ENCODE data around the gene PURB. TPM values are rescaled to one million over a fixed set of nuclear protein-coding genes. Genes with fewer than 3 reads are reported as not detected.
"Not testable (repeated sequence)": the region's sequence is repeated elsewhere in the genome, so short reads cannot be mapped to it uniquely, and the experiment has no call there.

PURB gene
- 10 to 100 TPM; 13.1 to 26.2 (median 20.4) TPM for total RNA-seq

DNA sequence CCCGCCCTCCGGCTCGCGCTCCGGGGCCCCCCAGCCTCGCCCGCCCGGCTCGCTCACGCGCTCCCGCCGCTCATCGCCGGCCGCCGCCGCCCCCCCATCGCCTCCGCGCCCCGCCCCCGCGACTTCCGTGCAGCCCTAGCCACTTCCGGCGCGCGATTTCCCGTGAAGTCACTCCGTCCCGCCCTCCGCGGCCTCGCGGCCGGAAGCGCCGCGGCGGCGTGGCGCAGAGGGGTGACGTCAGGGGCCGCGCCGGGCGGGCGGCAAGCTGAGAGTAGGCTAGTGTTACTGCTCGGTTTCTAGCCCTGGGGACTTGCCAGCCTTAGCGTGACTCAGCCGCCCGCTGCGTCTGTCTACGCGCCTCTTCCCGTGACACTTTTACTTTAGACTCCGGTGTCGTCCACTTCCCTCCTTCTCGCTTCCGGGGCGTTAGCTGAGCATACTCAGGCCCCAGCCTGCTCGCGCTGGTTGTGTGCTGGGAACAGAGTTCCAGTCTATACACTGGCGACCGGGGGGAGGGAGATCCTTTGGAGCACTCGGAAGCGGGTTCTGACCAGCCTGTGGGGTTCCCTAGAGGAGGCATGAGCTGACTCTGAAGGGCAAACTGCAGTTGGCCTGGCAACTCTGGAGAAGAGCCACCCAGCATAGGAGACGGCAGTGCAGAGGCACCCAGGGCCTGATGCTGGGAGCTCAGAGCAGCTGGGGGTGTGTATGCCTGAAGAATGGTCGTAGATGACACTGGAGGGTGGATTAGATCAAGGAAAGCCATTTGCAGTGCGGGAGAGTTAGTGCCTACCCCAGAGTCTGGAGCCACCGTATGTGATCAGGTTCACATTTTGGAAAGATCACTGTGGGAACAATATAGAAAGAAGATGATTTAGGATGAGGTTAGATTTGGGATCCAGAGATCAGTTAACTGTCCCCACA, at the start of gene PURB:
PURB (minus strand) TSS at position 137 of the 924 bp plus-strand sequence. CDS start 182 bp downstream, outside the sequence.
- Histone ChIP-seq H3K4me1 (peaks cover 16 to 48% (median 43%) of the 10 kb centered on the region in 4 donors), H3K27ac (peak within 1 kb of the TSS; percentile 98 to 100 (median 98)), H3K4me3 (peak within 1 kb of the TSS; percentile 82 to 97 (median 89)), H3K27me3 (no peaks in the 10 kb centered on the region), H3K36me3 (no peaks in the 10 kb centered on the region), H3K9me3 (no peaks in the 10 kb centered on the region)
- DNase-seq = peak; percentile 96
- intact Hi-C loops (cut with DNase I; ENCODE audit: low total_unique reads) = loop anchor here (2.0 kb wide), 1 partner anchor 37 kb away; the partner anchor contains the start of gene H2AZ2
- in situ Hi-C loops (cut with MboI; ENCODE audit: low pct_ligation_motif_present in 1 of 4, low pct_unique_long_range_greater_than_20kb in 1 of 4, low sequenced_read_pairs in 3 of 4) = no loop called here
- WGBS, 2 donors (ENCODE audit: low coverage in 1 of 2) = 1 to 13% methylated on average over 3 to 46 of the region's 72 CpGs
- TF ChIP-seq POLR2A (IDR thresholded peaks at IDR 0.05) = peak; percentile 96
- TF ChIP-seq POLR2AphosphoS5 (IDR thresholded peaks at IDR 0.05) = peak; percentile 94 to 98 (median 97)
- TF ChIP-seq EP300 (IDR thresholded peaks at IDR 0.05; ENCODE audit: low read depth) = peak; percentile 30
- TF ChIP-seq, protein P1, sequence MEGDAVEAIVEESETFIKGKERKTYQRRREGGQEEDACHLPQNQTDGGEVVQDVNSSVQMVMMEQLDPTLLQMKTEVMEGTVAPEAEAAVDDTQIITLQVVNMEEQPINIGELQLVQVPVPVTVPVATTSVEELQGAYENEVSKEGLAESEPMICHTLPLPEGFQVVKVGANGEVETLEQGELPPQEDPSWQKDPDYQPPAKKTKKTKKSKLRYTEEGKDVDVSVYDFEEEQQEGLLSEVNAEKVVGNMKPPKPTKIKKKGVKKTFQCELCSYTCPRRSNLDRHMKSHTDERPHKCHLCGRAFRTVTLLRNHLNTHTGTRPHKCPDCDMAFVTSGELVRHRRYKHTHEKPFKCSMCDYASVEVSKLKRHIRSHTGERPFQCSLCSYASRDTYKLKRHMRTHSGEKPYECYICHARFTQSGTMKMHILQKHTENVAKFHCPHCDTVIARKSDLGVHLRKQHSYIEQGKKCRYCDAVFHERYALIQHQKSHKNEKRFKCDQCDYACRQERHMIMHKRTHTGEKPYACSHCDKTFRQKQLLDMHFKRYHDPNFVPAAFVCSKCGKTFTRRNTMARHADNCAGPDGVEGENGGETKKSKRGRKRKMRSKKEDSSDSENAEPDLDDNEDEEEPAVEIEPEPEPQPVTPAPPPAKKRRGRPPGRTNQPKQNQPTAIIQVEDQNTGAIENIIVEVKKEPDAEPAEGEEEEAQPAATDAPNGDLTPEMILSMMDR (IDR thresholded peaks at IDR 0.05) = no peak

DNA sequence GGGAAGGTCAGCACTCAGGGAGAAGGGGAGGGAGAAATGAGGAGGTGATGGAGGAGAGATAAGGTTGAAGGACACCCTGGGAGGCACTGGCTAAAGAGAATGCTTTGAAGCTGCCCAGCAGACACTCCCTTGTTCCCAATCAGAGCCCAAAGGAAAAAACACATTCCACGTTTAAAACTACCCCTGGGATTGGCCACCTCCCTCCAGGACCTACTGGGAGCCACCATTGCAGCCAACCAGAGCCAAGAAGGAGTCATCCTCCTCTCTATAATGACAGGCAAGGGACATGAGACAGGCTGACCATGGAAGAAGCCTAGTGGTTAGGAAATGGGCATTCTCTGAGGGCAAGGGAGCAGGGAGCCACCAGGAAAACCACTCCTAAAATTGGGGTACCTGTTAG, 49.7 kb upstream of the PURB start:
- H3K36me3 ChIP-seq = no peaks in the 10 kb centered on the region
- H3K27ac ChIP-seq = no peak overlapping the region
- no peaks in the 10 kb centered on the region for H3K4me1 ChIP-seq
- no peak for DNase-seq
- TF ChIP-seq POLR2AphosphoS5 (IDR thresholded peaks at IDR 0.05) = no peak
- no peak for TF ChIP-seq POLR2A (IDR thresholded peaks at IDR 0.05)
- TF ChIP-seq, protein P1 (IDR thresholded peaks at IDR 0.05) = no peak
- no peak for TF ChIP-seq EP300 (IDR thresholded peaks at IDR 0.05; ENCODE audit: low read depth)
- 9% methylated on average over 1 of the region's 1 CpG; no CpG with 5 or more reads in 1 of the 2 donors for WGBS, 2 donors (ENCODE audit: low coverage in 1 of 2)
- in situ Hi-C loops (cut with MboI; ENCODE audit: low pct_ligation_motif_present in 1 of 4, low pct_unique_long_range_greater_than_20kb in 1 of 4, low sequenced_read_pairs in 3 of 4) = no loop called here
- peaks cover 9% of the 10 kb centered on the region for H3K27me3 ChIP-seq
- no peak overlapping the region for H3K4me3 ChIP-seq
- no peaks in the 10 kb centered on the region for H3K9me3 ChIP-seq
- intact Hi-C loops (cut with DNase I; ENCODE audit: low total_unique reads) = loop anchor here (5.0 kb wide), 1 partner anchor 512 kb away; no protein-coding TSS in a partner anchor

DNA sequence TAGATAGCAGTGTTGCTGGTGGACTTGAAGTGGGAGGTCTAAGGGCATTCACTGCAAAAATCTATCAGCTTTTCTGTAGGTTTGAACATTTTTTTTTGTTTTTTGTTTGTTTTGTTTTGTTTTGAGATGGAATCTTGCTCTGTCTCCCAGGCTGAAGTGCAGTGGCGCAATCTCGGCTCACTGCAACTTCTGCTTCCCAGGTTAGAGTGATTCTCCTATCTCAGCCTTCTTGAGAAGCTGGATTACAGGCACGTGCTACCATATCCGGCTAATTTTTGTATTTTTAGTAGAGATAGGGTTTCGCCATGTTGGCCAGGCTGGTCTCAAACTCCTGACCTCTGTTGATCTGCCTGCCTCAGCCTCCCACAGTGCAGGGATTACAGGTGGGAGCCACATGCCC, 49.2 kb upstream of the PURB start:
- H3K9me3 ChIP-seq; H3K27ac ChIP-seq; H3K4me3 ChIP-seq; H3K27me3 ChIP-seq; intact Hi-C loops (cut with DNase I; ENCODE audit: low total_unique reads); H3K4me1 ChIP-seq; H3K36me3 ChIP-seq; DNase-seq; in situ Hi-C loops (cut with MboI; ENCODE audit: low pct_ligation_motif_present in 1 of 4, low pct_unique_long_range_greater_than_20kb in 1 of 4, low sequenced_read_pairs in 3 of 4): not testable (repeated sequence)
- WGBS, 2 donors (ENCODE audit: low coverage in 1 of 2) = 83% methylated on average over 5 of the region's 5 CpGs; no CpG with 5 or more reads in 1 of the 2 donors

DNA sequence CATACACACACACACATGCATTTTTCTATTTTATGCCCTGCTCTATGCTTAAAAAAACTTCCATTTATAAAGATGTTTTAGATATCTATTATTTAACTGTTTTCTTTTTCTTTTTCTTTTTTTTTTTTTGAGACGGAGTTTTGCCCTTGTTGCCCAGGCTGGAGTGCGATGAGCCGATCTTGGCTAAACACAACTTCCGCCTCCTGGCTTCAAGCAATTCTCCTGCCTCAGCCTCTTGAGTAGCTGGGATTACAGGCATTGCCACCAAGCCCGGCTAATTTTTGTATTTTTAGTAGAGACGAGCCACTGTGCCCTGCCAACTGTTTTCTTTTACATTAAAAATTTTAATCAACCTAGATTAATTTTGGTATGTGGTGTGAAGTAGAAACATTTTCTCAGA, 45.6 kb upstream of the PURB start:
- Histone ChIP-seq H3K4me1 (no peaks in the 10 kb centered on the region), H3K27ac (no peak overlapping the region), H3K4me3 (no peak overlapping the region), H3K36me3 (no peaks in the 10 kb centered on the region), H3K9me3 (no peaks in the 10 kb centered on the region), H3K27me3 (peaks cover 9% of the 10 kb centered on the region)
- 81 to 93% methylated on average over 2 to 6 of the region's 6 CpGs for WGBS, 2 donors (ENCODE audit: low coverage in 1 of 2)
- intact Hi-C loops (cut with DNase I; ENCODE audit: low total_unique reads) = no loop called here
- in situ Hi-C loops (cut with MboI; ENCODE audit: low pct_ligation_motif_present in 1 of 4, low pct_unique_long_range_greater_than_20kb in 1 of 4, low sequenced_read_pairs in 3 of 4) = no loop called here
- no peak for DNase-seq
- TF ChIP-seq POLR2A (IDR thresholded peaks at IDR 0.05) = no peak
- TF ChIP-seq, protein P1 (IDR thresholded peaks at IDR 0.05) = no peak
- TF ChIP-seq EP300 (IDR thresholded peaks at IDR 0.05; ENCODE audit: low read depth) = no peak

Measured in transverse colon (tissue), 4 donors.